K562 (cell line): ENCODE measurements around the gene MBP. TPM values are rescaled to one million over a fixed set of nuclear protein-coding genes. Genes with fewer than 3 reads are reported as not detected.

Experiments
- ATAC-seq: fragments of 200-7000 bp; cut with Tn5 transposase; 3 replicates; pipeline ENCODE4 v1.9.1; 2020; ENCODE audit warnings: moderate library complexity
- BruUV-seq: library from RNA; stranded (reverse); fragments of 400-500 nt; replicated peaks from 2 replicates; lab custom pipeline; 2021; lab: Mats Ljungman, UMichigan
- CTCF ChIA-PET: fragments of 300-600 bp; formaldehyde crosslinking; extraction: SDS; loops from one replicate; lab custom pipeline; 2021; ENCODE audit warnings: low intra/inter-chr PET ratio; lab: Yijun Ruan, JAX
- POLR2A ChIA-PET: fragments of 300-600, 350-650 bp; sonication (Branson Sonifier 250); formaldehyde crosslinking; extraction: SDS; loops from one replicate; lab custom pipeline; 2021; ENCODE audit warnings: antibody characterized with exemption, inconsistent platforms; lab: Yijun Ruan, JAX
- DNase-seq, 4 experiments: peaks; one replicate each; pipeline versions ENCODE4 v3.0.0 to v3.0.0-alpha.2; 2011 to 2018; ENCODE audit warnings: low spot score in 3 of 4, mixed read lengths in 3 of 4; ENCODE audit errors: extremely low read depth in 1 of 4
- FAIRE-seq: peaks from 2 replicates; lab custom pipeline; 2011; peaks lifted over from hg19 to GRCh38; lab: Jason Lieb, UNC
- H2AFZ ChIP-seq: 2 replicates; pipeline ENCODE4 v1.6.0; 2011; ENCODE audit warnings: low read depth, low read length, control low read depth, inconsistent platforms
- H3K27ac ChIP-seq: fragments of 200-600 bp; 3 replicates; pipeline ENCODE4 v1.8.0; 2011; ENCODE audit warnings: low read depth, mild to moderate bottlenecking, control low read depth, inconsistent platforms, low read length, moderate library complexity, mixed read lengths; ENCODE audit errors: extremely low read depth
- H3K27me3 ChIP-seq, 2 experiments: fragments of 300-600 bp in 1 of 2; 2 replicates in 1 of 2; 3 replicates in 1 of 2; pipeline versions ENCODE4 v1.6.0 to v1.8.0; 2011; ENCODE audit warnings: inconsistent platforms in 2 of 2, low read length in 2 of 2, mild to moderate bottlenecking in 1 of 2, mixed read lengths in 1 of 2, moderate library complexity in 1 of 2; ENCODE audit not compliant: control insufficient read depth in 2 of 2, insufficient read depth in 2 of 2
- H3K36me3 ChIP-seq: fragments of 300-600 bp; 3 replicates; pipeline ENCODE4 v1.8.0; 2011; ENCODE audit warnings: mild to moderate bottlenecking, low read length, inconsistent platforms; ENCODE audit not compliant: control insufficient read depth, insufficient read depth
- H3K4me1 ChIP-seq, 2 experiments: fragments of 200-600 bp in 1 of 2; replicated peaks in 1 of 2; 2 replicates in 1 of 2; 3 replicates in 1 of 2; pipeline versions ENCODE4 v1.5.1 to v1.8.0; 2011; ENCODE audit warnings: inconsistent platforms in 2 of 2, low read length in 2 of 2, mild to moderate bottlenecking in 1 of 2, mixed read lengths in 1 of 2, moderate library complexity in 1 of 2; ENCODE audit not compliant: control insufficient read depth in 2 of 2, insufficient read depth in 2 of 2
- H3K4me2 ChIP-seq: 2 replicates; pipeline ENCODE4 v1.6.1; 2011; ENCODE audit warnings: low read length, control low read depth, inconsistent platforms, mixed read lengths; ENCODE audit not compliant: insufficient read depth
- H3K4me3 ChIP-seq: fragments of 200-600 bp; sonication (generic), shearing (Covaris generic); 2 replicates; pipeline ENCODE4 v1.5.1; 2016; ENCODE audit warnings: control low read depth, inconsistent platforms
- H3K79me2 ChIP-seq: fragments of 200-600 bp; 3 replicates; pipeline ENCODE4 v1.8.0; 2011; ENCODE audit warnings: low read length, inconsistent platforms; ENCODE audit not compliant: control insufficient read depth, insufficient read depth
- H3K9ac ChIP-seq, 2 experiments: 2 replicates each; pipeline versions ENCODE4 v1.6.0 to v1.6.1; 2011; ENCODE audit warnings: low read depth in 2 of 2, low read length in 2 of 2, control low read depth in 1 of 2, inconsistent platforms in 1 of 2, mild to moderate bottlenecking in 1 of 2, mixed read lengths in 1 of 2; ENCODE audit not compliant: insufficient read depth in 1 of 2
- H3K9me1 ChIP-seq: one replicate; pipeline ENCODE4 v1.6.0; 2011; ENCODE audit warnings: inconsistent platforms, mild to moderate bottlenecking, low read length, moderate library complexity; ENCODE audit not compliant: control insufficient read depth, insufficient read depth
- H3K9me3 ChIP-seq: replicated peaks from 2 replicates; pipeline ENCODE4 v1.5.1; 2011; ENCODE audit warnings: low read depth, low read length, inconsistent platforms; ENCODE audit not compliant: control insufficient read depth, insufficient read depth
- H4K20me1 ChIP-seq: replicated peaks from 2 replicates; pipeline ENCODE4 v1.6.1; 2011; ENCODE audit warnings: low read length, inconsistent platforms, mixed read lengths; ENCODE audit not compliant: control insufficient read depth, insufficient read depth
- BCL6 ChIP-seq: fragments of 250-450 bp; sonication (Bioruptor Pico); IDR thresholded peaks from 2 replicates; pipeline ENCODE4 v1.4.0; 2020
- CBX2 ChIP-seq: fragments of 200-600 bp; sonication (generic); IDR thresholded peaks from one replicate; pipeline ENCODE4 v1.6.1; 2012; ENCODE audit warnings: mild to moderate bottlenecking, low read length, inconsistent platforms; ENCODE audit not compliant: insufficient read depth, poor library complexity, severe bottlenecking
- ELF4 ChIP-seq: fragments of 450-650 bp; formaldehyde crosslinking; IDR thresholded peaks from 2 replicates; pipeline ENCODE4 v1.4.0; 2022; ENCODE audit warnings: missing genetic modification characterization
- ERF ChIP-seq: fragments of 450-650 bp; formaldehyde crosslinking; IDR thresholded peaks from 2 replicates; pipeline ENCODE4 v1.4.0; 2020; ENCODE audit warnings: mild to moderate bottlenecking, mixed read lengths
- FOXO4 ChIP-seq: fragments of 450-650 bp; formaldehyde crosslinking; IDR thresholded peaks from 2 replicates; pipeline ENCODE4 v1.4.0; 2020; ENCODE audit warnings: mild to moderate bottlenecking, moderate library complexity
- MCM3 ChIP-seq: fragments of 450-650 bp; IDR thresholded peaks from 2 replicates; pipeline ENCODE4 v1.6.1; 2016
- MEIS2 ChIP-seq: fragments of 450-650 bp; IDR thresholded peaks from 2 replicates; pipeline ENCODE4 v1.6.1; 2014; ENCODE audit warnings: mild to moderate bottlenecking; ENCODE audit not compliant: partially characterized antibody
- MTA2 ChIP-seq: fragments of 450-650 bp; IDR thresholded peaks from 2 replicates; pipeline ENCODE4 v1.6.1; 2016; ENCODE audit warnings: low read depth
- MYNN ChIP-seq, 2 experiments: sonication (generic); formaldehyde crosslinking in 1 of 2; IDR thresholded peaks; 2 replicates each; pipeline versions ENCODE4 v1.5.0 to v1.6.1; 2016 to 2020; ENCODE audit warnings: antibody characterized with exemption in 1 of 2, missing genetic modification reagents in 1 of 2
- NCOA6 ChIP-seq: fragments of 450-650 bp; IDR thresholded peaks from 2 replicates; pipeline ENCODE4 v1.6.1; 2017; ENCODE audit warnings: mild to moderate bottlenecking
- RBM17 ChIP-seq: fragments of 200-400 bp; formaldehyde crosslinking; IDR thresholded peaks from 2 replicates; pipeline ENCODE4 v1.6.1; 2017; ENCODE audit warnings: low read depth, mild to moderate bottlenecking, low read length, borderline replicate concordance
- SMAD1 ChIP-seq: fragments of 150-350 bp; IDR thresholded peaks from 2 replicates; pipeline ENCODE4 v1.6.1; 2014; ENCODE audit warnings: low read length, low read depth; ENCODE audit not compliant: partially characterized antibody
- SNRNP70 ChIP-seq: fragments of 200-400 bp; formaldehyde crosslinking; optimal IDR thresholded peaks from 2 replicates; pipeline ENCODE3; 2017; ENCODE audit warnings: low read depth, low read length
- SOX6 ChIP-seq: fragments of 450-650 bp; IDR thresholded peaks from 2 replicates; pipeline ENCODE4 v1.6.1; 2014; ENCODE audit warnings: mild to moderate bottlenecking
- SRSF7 ChIP-seq: fragments of 200-400 bp; formaldehyde crosslinking; optimal IDR thresholded peaks from 2 replicates; pipeline ENCODE3; 2017; ENCODE audit warnings: mild to moderate bottlenecking, low read depth, low read length
- STAT5B ChIP-seq: fragments of 250-450 bp; sonication (Bioruptor Pico); IDR thresholded peaks from 2 replicates; pipeline ENCODE4 v1.8.0; 2021; ENCODE audit warnings: mild to moderate bottlenecking, inconsistent platforms
- YBX1 ChIP-seq: fragments of 450-650 bp; IDR thresholded peaks from 2 replicates; pipeline ENCODE4 v1.7.1; 2016; ENCODE audit warnings: mild to moderate bottlenecking
- ZBTB34 ChIP-seq: fragments of 250-450 bp; sonication (Bioruptor Pico); IDR thresholded peaks from 2 replicates; pipeline ENCODE4 v1.8.0; 2021; ENCODE audit warnings: mild to moderate bottlenecking, moderate library complexity
- ZNF395 ChIP-seq: fragments of 200-800 bp; sonication (Bioruptor generic); IDR thresholded peaks from 2 replicates; pipeline ENCODE4 v1.6.1; 2017; ENCODE audit warnings: missing genetic modification characterization, missing compliant biosample characterization
- ZNF408 ChIP-seq: fragments of 250-450 bp; sonication (Bioruptor Pico); IDR thresholded peaks from 2 replicates; pipeline ENCODE4 v1.4.0; 2020; ENCODE audit warnings: low read depth, mild to moderate bottlenecking, moderate library complexity
- ZNF41 ChIP-seq: fragments of 250-450 bp; sonication (Bioruptor Pico); conservative IDR thresholded peaks from 2 replicates; pipeline ENCODE4 v1.4.0; 2020; ENCODE audit warnings: mild to moderate bottlenecking
- WGBS: fragments of 100-300 bp; shearing (Covaris generic); methylation state at CpG from one replicate; pipeline ENCODE4 v1.1.6; 2016; ENCODE audit warnings: low coverage, mixed read lengths; ENCODE audit not compliant: insufficient coverage; ENCODE audit errors: missing lambda C conversion rate; 5-methylcytosine and 5-hydroxymethylcytosine counted together
- in situ Hi-C: fragments of 300-500 bp; cut with MboI; formaldehyde crosslinking; loops from 4 replicates; pipeline ENCODE4 v1.15.0; 2018; ENCODE audit warnings: inconsistent platforms, mixed read lengths
- intact Hi-C: fragments of 100-400 bp; cut with micrococcal nuclease; formaldehyde crosslinking; loops from 2 replicates; pipeline ENCODE4 v1.14.2; 2022
- polyA plus RNA-seq, 8 experiments: library from polyadenylated mRNA; depleted of rRNA in 4 of 8; stranded (reverse) in 5 of 8; unstranded in 3 of 8; fragments of >200 nt; fragmentation: Nextera tagmentation in 2 of 8; fragmentation: Illumina TruSeq in 1 of 8; extraction: Ambion mirVana in 2 of 8; extraction: Trizol in 1 of 8; gene quantifications; 2 replicates each; pipeline versions ENCODE4 v1.2.1 to v1.2.3, GENCODE V29; 2011 to 2014; ENCODE audit warnings: inconsistent platforms in 1 of 8, missing spikeins in 1 of 8
- total RNA-seq, 7 experiments: library from RNA; depleted of rRNA in 6 of 7; stranded (reverse); fragments of >200 nt in 6 of 7; fragmentation: Illumina TruSeq in 2 of 7; extraction: Trizol in 2 of 7; gene quantifications; 2 replicates each; pipeline versions ENCODE4 v1.2.1 to v1.2.3, GENCODE V29; 2011 to 2021; ENCODE audit warnings: low replicate concordance in 1 of 7

MBP gene
- total and polyA plus RNA-seq, 9 of the 15 experiments (the other 6 are each of a cell fraction or from before 2014, with no cell fraction given) = 0.09 TPM; not detected in 8

- TF ChIP-seq ZBTB34 (CRISPR knock-in tag) (no peak), FOXO4 (CRISPR knock-in tag) (no peak), ZNF395 (CRISPR knock-in tag) (no peak), MYNN (IDR thresholded peaks at IDR 0.05) (no peak), MYNN (CRISPR knock-in tag; IDR thresholded peaks at IDR 0.05) (no peak), CBX2 (no peak)
Observed at GRCh38 chr18:76937597-76937996, 195.0 kb downstream of the MBP start (continued).

GRCh38 chr18:76936877-76937276, 195.7 kb downstream of the MBP start:
- peaks cover 28% of the 10 kb centered on the region; the same call in 2 of the 3 replicates for H3K36me3 ChIP-seq
- TF ChIP-seq ERF (CRISPR knock-in tag) (no peak), SOX6 (no peak), ZNF41 (CRISPR knock-in tag) (no peak), MTA2 (no peak), YBX1 (no peak), RBM17 (no peak), MEIS2 (no peak), ZNF408 (CRISPR knock-in tag) (no peak), SRSF7 (no peak), ELF4 (CRISPR knock-in tag) (no peak), MCM3 (no peak), SMAD1 (no peak), BCL6 (CRISPR knock-in tag) (no peak), NCOA6 (no peak), SNRNP70 (no peak), STAT5B (CRISPR knock-in tag) (no peak)

More at GRCh38 chr18:76936877-76937276, 195.7 kb downstream of the MBP start:
- Histone ChIP-seq H3K4me1 (no peaks in the 10 kb centered on the region), H3K27ac (no peak overlapping the region), H3K27me3 (no peaks in the 10 kb centered on the region), H2AFZ (no peak overlapping the region), H3K4me2 (no peak overlapping the region), H3K9ac (no peak overlapping the region), H3K9me3 (no peaks in the 10 kb centered on the region), H3K4me3 (no peak overlapping the region), H4K20me1 (no peaks in the 10 kb centered on the region), H3K9me1 (no peaks in the 10 kb centered on the region), H3K79me2 (no peaks in the 10 kb centered on the region)
- 88% methylated on average over 8 of the region's 11 CpGs for WGBS
- ChIA-PET POLR2A (no interaction called here), CTCF (no interaction called here)
- BruUV-seq = no TSS peak
- in situ Hi-C loops (no loop called here), intact Hi-C loops (no loop called here)
- ATAC-seq = no peak
- DNase-seq = no peak
- no peak for FAIRE-seq
